Heart right ventricle (tissue), 16 donors: ENCODE results near the gene TTPAL. TPM values are rescaled to one million over a fixed set of nuclear protein-coding genes. Genes with fewer than 3 reads are reported as not detected.

Source experiments
- ATAC-seq, 8 donors: fragments of 200-7000 bp; cut with Tn5 transposase; one replicate each; pipeline ENCODE4 v1.9.1; 2020; ENCODE audit warnings: mild to moderate bottlenecking in 8 of 8, moderate library complexity in 8 of 8, moderate number of reproducible peaks in 1 of 8
- DNase-seq, 2 donors: peaks; one replicate each; pipeline ENCODE4 v3.0.0-alpha.2; 2020
- H3K27ac ChIP-seq, 10 donors: fragments of 200-600 bp; sonication (generic) in 2 of 10; one replicate each; pipeline versions ENCODE4 v1.5.0 to v1.8.0; 2020 to 2022; ENCODE audit warnings: mild to moderate bottlenecking in 3 of 10
- H3K27me3 ChIP-seq, 7 donors: fragments of 200-600 bp; one replicate each; pipeline ENCODE4 v1.8.0; 2021 to 2022; ENCODE audit warnings: mild to moderate bottlenecking in 2 of 7
- H3K36me3 ChIP-seq, 9 donors: fragments of 200-600 bp; sonication (generic) in 1 of 9; one replicate each; pipeline versions ENCODE4 v1.5.0 to v1.8.0; 2020 to 2022; ENCODE audit warnings: mild to moderate bottlenecking in 2 of 9
- H3K4me1 ChIP-seq, 9 donors: fragments of 200-600 bp; sonication (generic) in 1 of 9; one replicate each; pipeline versions ENCODE4 v1.5.0 to v1.8.0; 2020 to 2022; ENCODE audit warnings: mild to moderate bottlenecking in 4 of 9
- H3K4me3 ChIP-seq, 10 donors: fragments of 200-600 bp; sonication (generic) in 2 of 10; one replicate each; pipeline versions ENCODE4 v1.5.0 to v1.8.0; 2020 to 2022; ENCODE audit warnings: mild to moderate bottlenecking in 7 of 10, moderate library complexity in 2 of 10
- H3K9me3 ChIP-seq, 11 donors: fragments of 200-600 bp in 10 of 11; sonication (generic) in 2 of 11; one replicate each; pipeline versions ENCODE4 v1.5.0 to v1.8.0; 2013 to 2022; ENCODE audit warnings: mild to moderate bottlenecking in 2 of 11, control low read depth in 1 of 11, moderate library complexity in 1 of 11
- CTCF ChIP-seq, 9 donors: fragments of 200-600 bp; sonication (generic) in 2 of 9; IDR thresholded peaks; one replicate each; pipeline versions ENCODE4 v1.5.0 to v1.8.0; 2021 to 2022; ENCODE audit warnings: antibody characterized with exemption in 9 of 9, mild to moderate bottlenecking in 5 of 9, moderate library complexity in 1 of 9
- WGBS, 2 donors: extraction: QIAGEN DNeasy Blood & Tissue Kit; methylation state at CpG; one replicate each; pipeline ENCODE4 v1.1.7; 2013; ENCODE audit warnings: inconsistent platforms in 1 of 2; 5-methylcytosine and 5-hydroxymethylcytosine counted together
- intact Hi-C, 10 donors: fragments of 100-400 bp; cut with DNase I; formaldehyde crosslinking; loops; one replicate each; pipeline versions ENCODE4 v1.11.1 to v1.14.2; 2022
- polyA plus RNA-seq, 2 donors: library from polyadenylated mRNA; stranded (reverse); fragments of 200-250 nt; gene quantifications; one replicate each; pipeline ENCODE4 v1.2.3, GENCODE V29; 2013
- total RNA-seq, 10 donors: library from RNA; stranded (reverse); fragmentation: NEBNext Ultra II Directional in 3 of 10; extraction: Animal tissue kit (Norgen Biotek cat#: 25700) in 3 of 10; gene quantifications; one replicate each; pipeline versions ENCODE4 v1.2.1 to v1.2.4, GENCODE V29; 2021 to 2023
- donor health status: Arrhythmogenic right ventricular cardiomyopathy.
- donor health status: ischemic (EF 13 %, LVEDD 7.1; RV severe dilation, severe dysfunction).
- donor health status: healthy with polysubstance abuse.
- donor health status: DM: no; HTN: yes; CAD: no.
- donor health status: DM: no; HTN: no; CAD: no.
- donor health status: ischemic (EF 25% LVEDD 6.9; RV normal size, moderate dysfunction).
- donor health status: ischemic (EF 25% LVEDD 5.7; RV mildly dilated, moderate dysfunction).
- donor health status: healthy.
- donor health status: DM: yes; HTN: yes; CAD: no.
- donor health status: Ischemic cardiomyopathy.
- donor health status: ischemic (EF 35%, LVEDD 5.7; RV mildly dilated, moderate dysfunction).
- donor health status: nonischemic (EF 11% LVEDD 7.7; RV severe dilation, severe dysfunction).
- donor health status: DM: yes; HTN: yes; CAD: no.
- donor health status: PGD.
- donor health status: ischemic (EF 29% LVEDD 5.4; RV normal size, mild dysfunction).
- donor health status: nonischemic (EF 23%, LVEDD 6.1; RV moderate dilation, normal function).

TTPAL gene
- total and polyA plus RNA-seq, 12 donors = 2.3 to 7.3 (median 4.2) TPM

- H3K36me3 ChIP-seq = peaks cover 0 to 64% (median 30%) of the 10 kb centered on the region in 9 donors
- H3K4me3 ChIP-seq = no peak overlapping the region
- 83 to 89% methylated on average over 10 of the region's 10 CpGs for WGBS, 2 donors
- H3K27ac ChIP-seq = peak overlapping the region in 1 of 10 donors; percentile 20
- intact Hi-C loops = no loop called here
- H3K4me1 ChIP-seq = peaks cover 5 to 59% (median 44%) of the 10 kb centered on the region in 9 donors
- TF ChIP-seq CTCF (IDR thresholded peaks at IDR 0.05) = no peak
- DNase-seq (no peak), ATAC-seq (no peak)
- no peaks in the 10 kb centered on the region for H3K27me3 ChIP-seq
- no peaks in the 10 kb centered on the region for H3K9me3 ChIP-seq
Observed at GRCh38 chr20:44513871-44514270, 38.2 kb downstream of the TTPAL start.

- Histone ChIP-seq H3K27me3 (no peaks in the 10 kb centered on the region), H3K4me3 (no peak overlapping the region), H3K36me3 (peaks cover 0 to 46% (median 6%) of the 10 kb centered on the region in 9 donors), H3K9me3 (no peaks in the 10 kb centered on the region), H3K4me1 (peaks cover 17 to 83% (median 67%) of the 10 kb centered on the region in 9 donors), H3K27ac (peak overlapping the region in 1 of 10 donors; percentile 32)
- ATAC-seq (peak in 1 of 8 donors; percentile 34), DNase-seq (no peak)
- intact Hi-C loops = no loop called here
- TF ChIP-seq CTCF (IDR thresholded peaks at IDR 0.05) = no peak
- WGBS, 2 donors = 60 to 69% methylated on average over 7 of the region's 7 CpGs
Observed at GRCh38 chr20:44516491-44516890, 40.8 kb downstream of the TTPAL start.

GRCh38 chr20:44517454-44517853, 41.8 kb downstream of the TTPAL start:
- no peak overlapping the region for H3K4me3 ChIP-seq
- H3K4me1 ChIP-seq = peaks cover 17 to 87% (median 70%) of the 10 kb centered on the region in 9 donors
- no peak for DNase-seq
- ATAC-seq = no peak
- TF ChIP-seq CTCF (IDR thresholded peaks at IDR 0.05) = no peak
- H3K27ac ChIP-seq = peak overlapping the region in 3 of 10 donors; percentile 33 to 59 (median 49)
- no peaks in the 10 kb centered on the region for H3K27me3 ChIP-seq
- intact Hi-C loops = no loop called here
- 70 to 75% methylated on average over 3 of the region's 3 CpGs for WGBS, 2 donors
- H3K9me3 ChIP-seq = no peaks in the 10 kb centered on the region
- H3K36me3 ChIP-seq = peaks cover 0 to 36% (median 0%) of the 10 kb centered on the region in 9 donors

- WGBS, 2 donors = 47 to 51% methylated on average over 3 of the region's 3 CpGs
Observed at GRCh38 chr20:44518248-44518647, 42.6 kb downstream of the TTPAL start.

More at GRCh38 chr20:44518248-44518647, 42.6 kb downstream of the TTPAL start:
- TF ChIP-seq CTCF (IDR thresholded peaks at IDR 0.05) = no peak
- no peak for DNase-seq
- Histone ChIP-seq H3K36me3 (peaks cover 0 to 28% (median 0%) of the 10 kb centered on the region in 9 donors), H3K27me3 (no peaks in the 10 kb centered on the region), H3K4me3 (no peak overlapping the region), H3K9me3 (no peaks in the 10 kb centered on the region), H3K4me1 (peaks cover 17 to 84% (median 71%) of the 10 kb centered on the region in 9 donors), H3K27ac (peak overlapping the region in 6 of 10 donors; percentile 7 to 59 (median 36))
- intact Hi-C loops = no loop called here
- ATAC-seq = no peak
